GM12891 (cell line): Measurements from ENCODE around the gene REEP2. TPM values are rescaled to one million over a fixed set of nuclear protein-coding genes. Genes with fewer than 3 reads are reported as not detected.
"Not testable (repeated sequence)": the region's sequence is repeated elsewhere in the genome, so short reads cannot be mapped to it uniquely, and the experiment has no call there.

ENCODE experiments used
- DNase-seq: peaks from one replicate; pipeline ENCODE4 v3.0.0; 2011; ENCODE audit warnings: low spot score; ENCODE audit not compliant: insufficient read length
- FAIRE-seq: peaks from 2 replicates; lab custom pipeline; 2011; peaks lifted over from hg19 to GRCh38; lab: Jason Lieb, UNC
- PAX5 ChIP-seq: IDR thresholded peaks from 2 replicates; pipeline ENCODE4 v1.6.1; 2011; ENCODE audit warnings: low read length, moderate library complexity, mild to moderate bottlenecking; ENCODE audit not compliant: insufficient read depth, severe bottlenecking
- POLR2A ChIP-seq: IDR thresholded peaks from 2 replicates; pipeline ENCODE4 v1.6.1; 2011; ENCODE audit warnings: low read depth, low read length, control low read depth
- POLR2AphosphoS5 ChIP-seq: IDR thresholded peaks from 2 replicates; pipeline ENCODE4 v1.6.1; 2011; ENCODE audit warnings: low read depth, low read length, control low read depth
- POU2F2 ChIP-seq: IDR thresholded peaks from 2 replicates; pipeline ENCODE4 v1.6.1; 2011; ENCODE audit warnings: low read depth, mild to moderate bottlenecking, control low read depth, low read length, moderate library complexity
- SPI1 ChIP-seq: IDR thresholded peaks from 2 replicates; pipeline ENCODE4 v1.6.1; 2011; ENCODE audit warnings: low read depth, low read length, control low read depth
- TAF1 ChIP-seq: IDR thresholded peaks from 2 replicates; pipeline ENCODE4 v1.6.1; 2011; ENCODE audit warnings: low read depth, low read length, control low read depth
- polyA plus RNA-seq: library from polyadenylated mRNA; unstranded; fragments of >200 nt; gene quantifications from one replicate; pipeline ENCODE4 v1.2.1, GENCODE V29; 2012; ENCODE audit warnings: low read depth, missing spikeins, inconsistent platforms; ENCODE audit not compliant: missing spikeins

REEP2 gene, protein sequence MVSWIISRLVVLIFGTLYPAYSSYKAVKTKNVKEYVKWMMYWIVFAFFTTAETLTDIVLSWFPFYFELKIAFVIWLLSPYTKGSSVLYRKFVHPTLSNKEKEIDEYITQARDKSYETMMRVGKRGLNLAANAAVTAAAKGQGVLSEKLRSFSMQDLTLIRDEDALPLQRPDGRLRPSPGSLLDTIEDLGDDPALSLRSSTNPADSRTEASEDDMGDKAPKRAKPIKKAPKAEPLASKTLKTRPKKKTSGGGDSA
- 2.9 TPM for polyA plus RNA-seq

DNA sequence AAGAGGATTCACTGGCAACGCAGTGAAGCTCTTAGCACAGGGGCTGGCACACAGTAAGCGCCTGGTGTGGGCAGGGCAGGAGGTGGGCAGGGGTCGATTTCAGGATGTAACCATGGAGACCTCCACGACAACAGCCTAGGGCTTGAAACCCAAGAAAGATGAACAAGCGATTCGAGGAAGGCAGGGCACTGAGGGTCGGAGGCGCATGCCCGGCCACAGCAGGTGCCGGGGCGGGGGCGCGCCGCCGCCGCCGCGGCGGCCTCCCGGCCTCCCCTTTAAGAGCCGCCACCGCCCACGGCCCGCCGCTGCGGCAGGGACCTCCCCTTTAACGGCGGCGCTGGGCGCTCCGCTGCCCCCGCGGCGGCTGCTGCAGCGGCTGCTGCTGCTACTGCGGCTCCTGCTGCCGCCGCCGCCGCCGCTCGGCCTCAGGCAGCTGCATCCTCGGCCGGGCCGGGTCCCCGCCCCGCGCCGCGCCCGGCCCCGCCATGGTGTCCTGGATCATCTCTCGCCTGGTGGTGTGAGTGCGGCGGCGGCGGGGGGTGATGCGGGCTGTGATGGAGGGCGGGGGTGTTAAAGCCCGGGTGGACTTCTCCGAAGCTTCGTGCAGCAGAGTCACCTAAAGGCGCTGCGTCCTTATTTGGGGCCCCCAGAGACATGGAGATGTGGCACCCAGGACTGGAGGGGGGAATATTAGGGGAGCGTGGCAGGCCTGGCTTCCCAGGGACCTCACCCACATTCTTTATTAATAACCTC lies at the start of gene REEP2:
REEP2 (plus strand) TSS at position 334 of the 753 bp plus-strand sequence; CDS start at position 486, 152 bp downstream.
- DNase-seq (peak; percentile 91), FAIRE-seq (peak; percentile 93)
- TF ChIP-seq PAX5 (no peak), POLR2A (no peak), POLR2AphosphoS5 (no peak), SPI1 (no peak), TAF1 (no peak), POU2F2 (no peak)

DNA sequence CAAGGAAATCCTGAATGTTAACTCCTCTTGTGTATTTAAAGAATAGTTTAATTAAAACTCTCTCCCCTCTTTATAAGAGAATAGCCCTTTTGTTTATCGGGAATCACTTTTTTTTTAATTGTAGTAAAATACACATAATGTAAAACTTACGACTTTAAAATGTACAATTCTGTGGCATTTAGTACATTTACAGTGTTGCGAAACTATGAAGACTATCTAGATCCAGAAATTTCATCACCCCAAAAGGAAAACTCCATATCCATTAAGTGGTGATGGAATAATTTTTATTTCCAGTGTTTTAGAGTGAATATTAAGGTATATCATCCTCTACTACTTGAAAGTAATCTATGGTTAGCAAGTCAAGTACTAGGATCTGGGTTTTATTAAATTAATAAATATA lies 49.5 kb upstream of the REEP2 start:
- DNase-seq: no peak
- TF ChIP-seq SPI1: no peak
- no peak for TF ChIP-seq POLR2AphosphoS5
- no peak for TF ChIP-seq PAX5
- no peak for TF ChIP-seq POU2F2
- TF ChIP-seq TAF1: no peak
- TF ChIP-seq POLR2A: no peak
- no peak for FAIRE-seq

DNA sequence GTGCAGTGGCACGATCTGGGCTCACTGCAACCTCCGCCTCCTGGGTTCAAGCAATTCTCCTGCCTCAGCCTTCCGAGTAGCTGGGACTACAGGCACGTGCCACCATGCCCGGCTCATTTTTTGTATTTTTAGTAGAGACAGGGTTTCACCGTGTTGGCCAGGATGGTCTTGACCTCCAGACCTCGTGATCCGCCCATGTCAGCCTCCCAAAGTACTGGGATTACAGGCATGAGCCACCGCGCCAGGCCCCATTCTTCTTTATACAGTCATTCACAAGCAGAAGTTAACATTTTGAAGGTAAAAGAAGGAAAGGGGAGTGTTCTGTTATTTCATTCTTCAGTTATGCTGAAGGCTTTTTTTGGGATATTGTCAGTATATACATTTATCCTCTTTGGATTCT lies 48.9 kb upstream of the REEP2 start:
- not testable (repeated sequence) for DNase-seq, FAIRE-seq

DNA sequence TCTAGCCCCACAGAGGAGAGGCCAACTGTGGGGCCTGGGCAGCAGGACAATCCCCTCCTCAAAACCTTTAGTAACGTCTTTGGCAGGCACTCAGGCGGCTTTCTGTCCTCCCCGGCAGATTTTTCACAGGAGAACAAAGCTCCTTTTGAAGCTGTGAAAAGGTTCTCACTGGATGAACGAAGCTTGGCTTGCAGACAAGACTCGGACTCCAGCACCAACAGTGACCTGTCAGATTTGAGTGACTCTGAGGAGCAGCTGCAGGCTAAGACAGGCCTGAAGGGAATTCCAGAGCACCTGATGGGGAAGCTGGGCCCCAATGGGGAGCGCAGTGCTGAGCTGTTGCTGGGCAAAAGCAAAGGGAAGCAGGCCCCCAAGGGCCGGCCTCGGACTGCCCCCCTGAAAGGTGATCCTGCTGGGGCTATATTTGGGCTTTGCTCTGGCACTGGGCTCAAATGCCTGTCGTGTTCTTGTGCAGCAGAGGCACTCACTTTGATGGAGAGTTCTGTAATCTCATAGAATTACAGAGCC lies 46.9 kb upstream of the REEP2 start:
- TF ChIP-seq POLR2AphosphoS5 (no peak), SPI1 (no peak), TAF1 (no peak), POU2F2 (no peak), PAX5 (no peak), POLR2A (no peak)
- no peak for FAIRE-seq
- DNase-seq: no peak

DNA sequence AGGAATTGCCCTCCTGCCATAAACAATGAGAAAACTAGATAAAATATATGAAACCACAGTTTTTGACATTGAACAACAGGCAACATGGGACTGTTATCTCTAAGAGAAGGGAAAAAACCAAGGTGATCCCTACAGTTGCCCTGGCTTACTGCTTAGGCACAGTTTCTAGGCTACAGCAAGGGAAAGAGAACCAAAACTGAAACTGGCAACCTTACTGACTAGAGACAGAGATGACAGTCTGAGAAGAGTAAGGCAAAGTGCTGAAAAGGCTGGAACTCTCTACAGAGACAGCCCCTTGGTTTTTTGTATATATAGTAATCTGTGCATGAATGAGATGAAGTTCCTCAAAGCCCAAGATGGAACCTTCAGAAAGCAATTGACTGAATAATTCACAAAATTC lies 36.2 kb upstream of the REEP2 start:
- TF ChIP-seq POLR2A (no peak), PAX5 (no peak), POU2F2 (no peak), SPI1 (no peak), POLR2AphosphoS5 (no peak), TAF1 (no peak)
- FAIRE-seq (peak; percentile 61), DNase-seq (peak; percentile 9)

DNA sequence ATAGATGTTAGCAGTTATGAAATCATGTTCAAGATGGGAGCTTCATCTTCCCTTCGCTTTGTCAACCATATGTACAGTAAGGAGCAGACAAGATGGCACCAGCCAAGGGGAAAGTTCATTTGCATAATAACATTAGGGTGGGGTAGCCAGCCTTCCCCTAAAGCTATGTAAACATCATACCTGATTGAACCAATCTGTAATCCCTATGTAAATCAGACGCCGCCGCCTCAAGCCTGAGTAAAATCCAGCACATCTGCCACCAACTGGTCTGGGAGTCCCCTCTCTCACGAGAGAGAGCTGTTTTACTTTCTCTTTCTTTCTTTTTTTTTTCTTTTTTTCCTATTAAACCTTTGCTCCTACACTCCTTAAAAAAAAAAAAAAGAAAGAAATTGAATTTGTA lies 30.8 kb upstream of the REEP2 start:
- FAIRE-seq: no peak

DNA sequence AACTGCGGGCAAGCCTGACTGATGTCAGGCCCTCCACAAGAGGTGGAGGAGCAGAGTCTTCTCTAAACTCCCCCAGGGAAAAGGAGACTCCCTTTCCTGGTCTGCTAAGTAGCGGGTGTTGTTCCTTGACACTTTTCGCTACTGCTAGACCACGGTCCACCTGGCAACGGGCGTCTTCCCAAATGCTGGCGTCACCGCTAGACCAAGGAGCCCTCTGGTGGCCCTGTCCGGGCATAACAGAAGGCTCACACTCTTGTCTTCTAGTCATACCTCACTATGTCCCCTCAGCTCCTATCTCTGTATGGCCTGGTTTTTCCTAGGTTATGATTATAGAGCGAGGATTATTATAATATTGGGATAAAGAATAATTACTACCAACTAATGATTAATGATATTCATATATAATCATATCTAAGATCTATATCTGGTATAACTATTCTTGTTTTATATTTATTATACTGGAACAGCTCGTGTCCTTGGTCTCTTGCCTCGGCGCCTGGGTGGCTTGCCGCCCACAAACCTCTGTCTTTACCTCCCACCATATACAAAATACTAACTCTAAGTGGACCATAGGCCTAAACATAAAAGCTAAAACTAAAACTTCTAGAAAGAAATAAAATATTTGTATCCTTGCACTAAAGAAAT lies 27.7 kb upstream of the REEP2 start:
- DNase-seq, FAIRE-seq: not testable (repeated sequence)

More for the DNA sequence above, 30.8 kb upstream of the REEP2 start:
- DNase-seq: peak; percentile 18
- no peak for TF ChIP-seq PAX5
- TF ChIP-seq POU2F2: peak; percentile 82

DNA sequence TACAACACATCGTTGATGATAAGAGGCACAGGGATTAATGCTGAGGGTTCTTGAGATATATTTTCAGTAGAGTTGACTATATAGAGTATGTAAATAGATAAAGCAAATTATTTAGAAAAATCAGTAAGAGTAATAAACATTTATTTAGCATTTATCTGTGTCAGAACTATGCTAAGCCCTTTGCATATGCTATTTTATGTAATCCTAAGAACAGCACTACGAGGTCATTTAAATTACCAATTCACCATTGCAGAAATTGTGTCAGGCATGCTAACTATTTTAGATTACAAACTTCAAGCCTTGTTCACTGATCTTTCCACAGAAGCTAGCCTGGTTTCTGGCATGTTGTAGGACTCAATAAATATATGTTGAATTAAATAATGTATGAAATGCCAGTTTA lies 20.4 kb upstream of the REEP2 start:
- no peak for FAIRE-seq
- no peak for DNase-seq
- no peak for TF ChIP-seq SPI1
- no peak for TF ChIP-seq TAF1
- TF ChIP-seq POLR2A: no peak
- TF ChIP-seq PAX5: no peak
- no peak for TF ChIP-seq POU2F2
- no peak for TF ChIP-seq POLR2AphosphoS5

DNA sequence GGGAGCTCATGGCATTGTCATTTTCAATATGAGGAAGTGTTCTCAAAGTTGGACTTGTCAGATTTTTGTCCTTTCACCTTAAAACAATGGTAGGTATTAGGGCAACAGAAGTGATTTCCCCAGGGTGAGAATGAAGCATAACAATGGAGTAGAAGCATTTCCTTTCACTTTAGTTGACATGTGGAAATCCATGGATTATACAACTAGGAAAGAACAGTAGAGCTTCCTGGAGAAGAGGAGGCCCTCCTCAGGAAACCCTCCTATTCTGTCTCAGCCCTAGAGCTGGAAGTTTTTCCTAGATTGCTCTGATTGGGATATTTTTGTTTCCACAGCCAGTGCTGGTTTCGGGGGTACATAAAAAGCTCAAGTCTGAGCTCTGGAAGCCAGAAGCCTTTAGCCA lies 13.8 kb upstream of the REEP2 start:
- FAIRE-seq: no peak
- no peak for TF ChIP-seq PAX5
- DNase-seq: no peak

DNA sequence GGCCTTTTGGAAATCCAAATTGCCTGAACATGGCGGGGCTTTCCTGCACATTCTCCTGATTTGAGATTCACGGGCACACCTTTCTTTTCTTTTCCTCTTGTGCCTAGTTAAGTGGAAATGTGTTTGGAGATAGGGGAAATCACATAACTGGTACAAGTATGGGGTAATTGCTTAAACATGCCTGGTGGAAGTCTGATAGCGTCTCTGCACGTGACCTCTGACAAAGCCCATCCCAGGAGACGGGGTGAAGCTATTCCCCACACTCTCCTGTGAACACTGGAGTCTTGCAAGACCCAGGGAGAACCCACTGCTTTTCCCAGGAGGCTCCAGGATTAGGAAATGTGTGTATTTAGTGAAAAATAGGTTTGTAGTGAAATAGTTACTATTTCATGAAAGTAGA lies 2.9 kb upstream of the REEP2 start:
- TF ChIP-seq POU2F2 (no peak), POLR2A (no peak), POLR2AphosphoS5 (no peak), TAF1 (no peak), PAX5 (no peak), SPI1 (no peak)
- FAIRE-seq (no peak), DNase-seq (no peak)
